Loucy (cell line): Measurements from ENCODE around the gene BIRC7.

Experiments used
- H2AFZ ChIP-seq: fragments of 200-600 bp; sonication (generic); 2 replicates; pipeline ENCODE4 v1.6.0; 2016; ENCODE audit warnings: antibody characterized with exemption, mild to moderate bottlenecking, low read length, moderate library complexity
- H3F3A ChIP-seq: fragments of 200-600 bp; 2 replicates; pipeline ENCODE4 v1.6.0; 2016; ENCODE audit warnings: antibody characterized with exemption, low read depth, mild to moderate bottlenecking
- H3K27me3 ChIP-seq: fragments of 200-600 bp; sonication (generic); 2 replicates; pipeline ENCODE4 v1.6.1; 2014; ENCODE audit warnings: low read length, mild to moderate bottlenecking; ENCODE audit not compliant: insufficient read depth, poor library complexity, severe bottlenecking
- H3K36me3 ChIP-seq: fragments of 200-600 bp; sonication (generic); 2 replicates; pipeline ENCODE4 v1.6.1; 2016; ENCODE audit warnings: low read length; ENCODE audit not compliant: insufficient read depth
- H3K4me1 ChIP-seq: fragments of 200-600 bp; sonication (generic); 2 replicates; pipeline ENCODE4 v1.5.1; 2014; ENCODE audit warnings: low read length, mild to moderate bottlenecking; ENCODE audit not compliant: insufficient read depth, poor library complexity, severe bottlenecking
- H3K4me2 ChIP-seq: fragments of 200-600 bp; sonication (generic); 2 replicates; pipeline ENCODE4 v1.6.0; 2014; ENCODE audit warnings: antibody characterized with exemption, low read length, low read depth, mild to moderate bottlenecking; ENCODE audit not compliant: poor library complexity, severe bottlenecking
- H3K4me3 ChIP-seq: fragments of 200-600 bp; sonication (generic); 2 replicates; pipeline ENCODE4 v1.5.1; 2014; ENCODE audit warnings: low read length, mild to moderate bottlenecking, mixed read lengths; ENCODE audit not compliant: poor library complexity, severe bottlenecking
- H3K79me2 ChIP-seq: fragments of 200-600 bp; sonication (generic); 2 replicates; pipeline ENCODE4 v1.6.1; 2014; ENCODE audit warnings: low read length; ENCODE audit not compliant: insufficient read depth
- H3K9ac ChIP-seq: fragments of 200-600 bp; sonication (generic); 2 replicates; pipeline ENCODE4 v1.6.0; 2014; ENCODE audit warnings: mild to moderate bottlenecking, low read depth, low read length, moderate library complexity; ENCODE audit not compliant: poor library complexity, severe bottlenecking
- H3K9me2 ChIP-seq: fragments of 200-600 bp; sonication (generic); replicated peaks from 2 replicates; pipeline ENCODE4 v1.6.1; 2016; ENCODE audit warnings: low read depth, low read length, mixed read lengths
- H3K9me3 ChIP-seq: fragments of 200-600 bp; sonication (generic); 2 replicates; pipeline ENCODE4 v1.6.1; 2014; ENCODE audit warnings: mild to moderate bottlenecking, antibody characterized with exemption, low read length, low read depth; ENCODE audit not compliant: insufficient read depth
- H4K20me1 ChIP-seq: fragments of 200-600 bp; sonication (generic); 2 replicates; pipeline ENCODE4 v1.6.0; 2014; ENCODE audit warnings: antibody characterized with exemption, low read length, mild to moderate bottlenecking; ENCODE audit not compliant: insufficient read depth, poor library complexity, severe bottlenecking
- CTCF ChIP-seq: fragments of 200-600 bp; sonication (generic); conservative IDR thresholded peaks from 2 replicates; pipeline ENCODE4 v1.5.1; 2014; ENCODE audit warnings: mild to moderate bottlenecking, antibody characterized with exemption, low read length
- EZH2phosphoT487 ChIP-seq: fragments of 200-600 bp; IDR thresholded peaks from 2 replicates; pipeline ENCODE4 v1.6.1; 2018; ENCODE audit warnings: antibody characterized with exemption, mild to moderate bottlenecking, moderate library complexity, borderline replicate concordance

BIRC7 gene

GRCh38 chr20:63268256-63268655 lies 32.6 kb downstream of the BIRC7 start:
- Histone ChIP-seq H4K20me1 (peaks cover 3% of the 10 kb centered on the region), H3K9me2 (no peaks in the 10 kb centered on the region), H3K36me3 (no peaks in the 10 kb centered on the region), H3F3A (no peaks in the 10 kb centered on the region), H3K4me2 (no peak overlapping the region), H3K79me2 (peaks cover 6% of the 10 kb centered on the region), H3K27me3 (no peaks in the 10 kb centered on the region), H3K4me3 (no peak overlapping the region), H3K9ac (no peak overlapping the region), H3K9me3 (no peaks in the 10 kb centered on the region), H2AFZ (no peak overlapping the region), H3K4me1 (no peaks in the 10 kb centered on the region)
- TF ChIP-seq EZH2phosphoT487 = no peak
- no peak for TF ChIP-seq CTCF

GRCh38 chr20:63268671-63269439 lies 33.1 kb downstream of the BIRC7 start:
- Histone ChIP-seq H3F3A (no peaks in the 10 kb centered on the region), H3K4me3 (no peak overlapping the region), H3K36me3 (no peaks in the 10 kb centered on the region), H3K4me1 (no peaks in the 10 kb centered on the region), H2AFZ (no peak overlapping the region), H3K79me2 (peaks cover 12% of the 10 kb centered on the region), H3K9me2 (no peaks in the 10 kb centered on the region), H3K4me2 (no peak overlapping the region), H3K9ac (no peak overlapping the region), H3K9me3 (no peaks in the 10 kb centered on the region), H4K20me1 (peaks cover 9% of the 10 kb centered on the region), H3K27me3 (no peaks in the 10 kb centered on the region)
- no peak for TF ChIP-seq CTCF

- no peaks in the 10 kb centered on the region for H3K9me2 ChIP-seq
- TF ChIP-seq EZH2phosphoT487 = no peak
- TF ChIP-seq CTCF = no peak
- no peak overlapping the region for H2AFZ ChIP-seq
- H4K20me1 ChIP-seq = peaks cover 16% of the 10 kb centered on the region
- no peak overlapping the region for H3K9ac ChIP-seq
- peaks cover 5% of the 10 kb centered on the region for H3K4me1 ChIP-seq
- no peaks in the 10 kb centered on the region for H3K27me3 ChIP-seq
- H3K36me3 ChIP-seq = no peaks in the 10 kb centered on the region
- H3K4me2 ChIP-seq = no peak overlapping the region
- no peaks in the 10 kb centered on the region for H3K9me3 ChIP-seq
- H3K79me2 ChIP-seq = peaks cover 21% of the 10 kb centered on the region
- no peak overlapping the region for H3K4me3 ChIP-seq
- no peaks in the 10 kb centered on the region for H3F3A ChIP-seq
These were observed 34.0 kb downstream of the BIRC7 start for GRCh38 chr20:63269724-63270123.
